ENCODE data around the gene UBE2U.
"Not testable (repeated sequence)": the region's sequence is repeated elsewhere in the genome, so short reads cannot be mapped to it uniquely, and the experiment has no call there.

UBE2U gene

DNA sequence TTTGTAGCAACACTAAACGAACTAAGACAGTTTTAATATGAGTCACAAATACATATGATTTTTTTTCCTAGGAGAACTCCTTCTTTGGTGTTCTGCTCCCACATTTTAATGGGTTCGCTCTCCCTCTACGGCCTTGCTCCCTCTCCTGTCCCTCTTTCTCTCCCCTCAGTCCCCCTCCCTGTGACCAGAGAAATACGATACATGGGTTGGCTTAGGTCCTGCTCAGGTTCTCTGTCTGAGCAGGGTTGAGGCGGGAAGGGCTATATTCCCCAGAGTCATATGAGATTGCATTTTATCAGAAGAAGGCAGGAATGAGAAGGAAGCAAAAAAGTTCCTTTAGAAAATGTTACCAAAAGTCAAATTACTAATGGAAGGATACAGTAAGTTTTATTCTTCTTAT lies 44.6 kb downstream of the UBE2U start:
- TF ChIP-seq, protein P1, sequence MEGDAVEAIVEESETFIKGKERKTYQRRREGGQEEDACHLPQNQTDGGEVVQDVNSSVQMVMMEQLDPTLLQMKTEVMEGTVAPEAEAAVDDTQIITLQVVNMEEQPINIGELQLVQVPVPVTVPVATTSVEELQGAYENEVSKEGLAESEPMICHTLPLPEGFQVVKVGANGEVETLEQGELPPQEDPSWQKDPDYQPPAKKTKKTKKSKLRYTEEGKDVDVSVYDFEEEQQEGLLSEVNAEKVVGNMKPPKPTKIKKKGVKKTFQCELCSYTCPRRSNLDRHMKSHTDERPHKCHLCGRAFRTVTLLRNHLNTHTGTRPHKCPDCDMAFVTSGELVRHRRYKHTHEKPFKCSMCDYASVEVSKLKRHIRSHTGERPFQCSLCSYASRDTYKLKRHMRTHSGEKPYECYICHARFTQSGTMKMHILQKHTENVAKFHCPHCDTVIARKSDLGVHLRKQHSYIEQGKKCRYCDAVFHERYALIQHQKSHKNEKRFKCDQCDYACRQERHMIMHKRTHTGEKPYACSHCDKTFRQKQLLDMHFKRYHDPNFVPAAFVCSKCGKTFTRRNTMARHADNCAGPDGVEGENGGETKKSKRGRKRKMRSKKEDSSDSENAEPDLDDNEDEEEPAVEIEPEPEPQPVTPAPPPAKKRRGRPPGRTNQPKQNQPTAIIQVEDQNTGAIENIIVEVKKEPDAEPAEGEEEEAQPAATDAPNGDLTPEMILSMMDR (conservative IDR thresholded peaks at IDR 0.05), result no peak

DNA sequence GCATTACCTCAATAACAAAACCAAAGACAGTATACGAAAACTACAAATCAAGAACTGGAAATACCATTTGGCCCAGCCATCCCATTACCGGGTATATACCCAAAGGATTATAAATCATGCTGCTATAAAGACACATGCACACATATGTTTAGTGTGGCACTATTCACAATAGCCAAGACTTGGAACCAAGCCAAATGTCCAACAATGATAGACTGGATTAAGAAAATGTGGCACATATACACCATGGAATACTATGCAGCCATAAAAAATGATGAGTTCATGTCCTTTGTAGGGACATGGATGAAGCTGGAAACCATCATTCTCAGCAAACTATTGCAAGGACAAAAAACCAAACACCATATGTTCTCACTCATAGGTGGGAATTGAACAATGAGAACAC lies 47.0 kb downstream of the UBE2U start:
- not testable (repeated sequence) for H3K27ac ChIP-seq

More for the DNA sequence above, 44.6 kb downstream of the UBE2U start:
- H3K27ac ChIP-seq, result no peak overlapping the region

DNA sequence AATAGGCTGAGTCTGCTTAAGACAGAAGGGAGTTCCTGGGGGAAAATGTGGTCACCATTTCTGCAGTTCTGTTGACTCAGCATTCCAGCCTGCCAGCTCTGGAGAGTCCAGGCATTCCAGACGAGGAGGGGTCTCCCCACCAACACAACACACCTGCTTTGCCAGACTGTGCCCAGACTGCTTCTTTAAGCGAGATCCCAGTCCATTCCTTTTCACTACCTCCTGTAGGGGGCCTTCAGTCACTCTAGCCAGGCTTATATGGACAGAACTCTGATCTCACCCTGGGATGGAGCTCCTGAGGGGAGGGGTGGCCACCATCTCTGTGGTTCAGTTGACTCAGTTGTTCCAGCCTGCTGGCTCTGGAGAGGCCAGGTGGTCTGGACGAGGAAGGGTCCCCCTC lies 48.5 kb downstream of the UBE2U start:
- TF ChIP-seq, protein P1 (conservative IDR thresholded peaks at IDR 0.05), result no peak
- H3K27ac ChIP-seq, result no peak overlapping the region

DNA sequence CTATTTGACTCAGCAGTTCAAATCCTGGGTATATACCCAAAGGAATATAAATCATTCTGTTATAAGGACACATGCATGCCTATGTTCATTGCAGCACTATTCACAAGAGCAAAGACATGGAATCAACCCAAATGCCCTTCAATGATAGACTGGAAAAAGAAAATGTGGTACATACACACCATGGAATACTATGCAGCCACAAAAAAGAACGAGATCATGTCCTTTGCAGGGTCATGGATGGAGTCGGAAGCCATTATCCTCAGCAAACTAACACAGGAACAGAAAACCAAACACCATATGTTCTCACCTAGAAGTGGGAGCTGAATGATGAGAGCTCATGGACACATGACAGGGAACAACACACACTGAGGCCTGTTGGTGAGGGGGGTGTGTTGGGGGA lies 53.8 kb downstream of the UBE2U start:
- not testable (repeated sequence) for H3K27ac ChIP-seq

DNA sequence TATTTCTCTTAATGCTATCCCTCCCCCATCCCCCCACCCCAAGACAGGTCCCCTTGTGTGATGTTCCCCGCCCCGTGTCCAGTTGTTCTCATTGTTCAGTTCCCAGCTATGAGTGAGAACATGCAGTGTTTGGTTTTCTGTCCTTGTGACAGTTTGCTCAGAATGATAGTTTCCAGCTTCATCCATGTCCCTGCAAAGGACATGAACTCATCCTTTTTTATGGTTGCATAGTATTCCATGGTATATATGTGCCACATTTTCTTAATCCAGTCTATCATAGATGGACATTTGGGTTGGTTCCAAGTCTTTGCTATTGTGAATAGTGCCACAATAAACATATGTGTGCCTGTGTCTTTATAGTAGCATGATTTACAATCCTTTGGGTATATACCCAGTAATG lies 55.0 kb downstream of the UBE2U start:
- not testable (repeated sequence) for H3K27ac ChIP-seq

DNA sequence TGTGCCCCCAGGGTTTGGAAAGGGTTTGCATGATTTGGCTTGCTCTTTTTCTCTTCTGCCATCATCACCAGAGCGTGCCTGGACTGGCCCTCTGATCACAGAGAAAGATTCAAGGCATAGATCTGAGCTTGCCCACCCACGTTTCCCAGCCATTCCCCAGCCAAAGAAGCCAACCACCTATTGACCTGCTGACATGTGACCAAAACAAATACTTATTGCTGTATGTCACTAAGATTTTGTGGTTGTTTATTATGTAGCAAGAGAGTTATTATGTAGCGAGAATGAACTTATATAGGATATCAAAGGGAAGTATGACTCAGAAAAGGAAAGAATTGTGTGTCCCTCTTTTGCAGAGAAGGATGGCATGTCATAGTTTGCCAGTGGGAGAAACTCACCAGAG lies 59.9 kb downstream of the UBE2U start:
- TF ChIP-seq, protein P1 (conservative IDR thresholded peaks at IDR 0.05), result no peak
- H3K27ac ChIP-seq, result no peak overlapping the region

DNA sequence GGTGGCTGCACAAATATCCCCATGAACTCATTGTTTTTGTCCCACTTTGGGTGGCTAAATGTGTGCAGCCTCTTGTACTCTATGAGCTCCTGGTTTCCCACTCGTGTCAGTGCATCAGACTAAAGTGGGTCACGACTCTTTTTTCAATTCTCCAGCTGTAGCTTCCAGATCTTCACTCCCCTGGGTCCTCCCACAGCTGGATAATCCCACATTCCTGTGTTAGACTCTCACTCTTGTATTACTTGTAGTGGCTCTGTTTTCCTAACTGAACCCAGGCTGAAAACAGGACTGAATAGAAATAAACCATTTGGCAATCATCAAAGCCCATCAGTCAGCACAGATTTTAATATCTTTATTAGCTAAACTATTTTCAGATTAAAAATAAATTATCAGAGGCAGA lies 60.4 kb downstream of the UBE2U start:
- no peak overlapping the region for H3K27ac ChIP-seq
- TF ChIP-seq, protein P1 (conservative IDR thresholded peaks at IDR 0.05), result no peak

DNA sequence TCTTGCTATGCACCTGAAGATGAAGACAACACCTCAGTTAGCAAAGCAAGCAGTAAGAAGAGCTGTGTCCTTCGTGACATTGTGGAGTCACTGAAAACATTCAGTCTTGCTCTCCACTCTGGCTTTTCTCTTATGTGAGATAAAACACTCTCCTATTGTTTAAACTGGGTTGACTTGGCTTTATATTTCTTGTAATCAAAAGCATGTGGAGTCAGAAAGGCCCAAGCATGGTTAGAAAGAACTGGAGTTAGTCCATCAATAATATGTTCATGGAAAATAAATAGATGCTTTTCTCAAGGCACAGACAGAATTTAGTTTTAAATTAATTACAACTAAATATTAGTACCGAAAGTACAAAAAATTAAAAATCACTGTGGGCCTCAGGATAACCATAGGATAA lies 61.7 kb downstream of the UBE2U start:
- H3K27ac ChIP-seq, result no peak overlapping the region
- TF ChIP-seq, protein P1 (conservative IDR thresholded peaks at IDR 0.05), result no peak

DNA sequence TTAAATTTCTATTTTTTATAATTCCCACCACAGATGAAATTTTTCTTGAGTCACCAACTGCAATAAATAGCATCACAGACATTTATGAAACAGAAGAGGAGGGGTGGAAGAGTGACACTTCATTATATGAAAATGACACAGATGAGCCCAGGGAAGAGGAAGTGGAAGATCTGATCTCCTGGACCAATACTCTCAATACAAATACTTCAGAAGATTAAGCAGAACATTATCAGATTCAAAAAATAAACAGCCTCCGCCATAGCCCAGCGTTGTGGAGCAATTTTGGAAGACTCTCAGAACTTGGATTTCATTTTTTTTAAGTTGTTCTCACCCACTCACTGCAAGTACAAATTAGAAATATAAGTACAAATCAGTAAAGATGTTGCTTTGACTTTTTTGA lies 63.6 kb downstream of the UBE2U start:
- no peak overlapping the region for H3K27ac ChIP-seq
- TF ChIP-seq, protein P1 (conservative IDR thresholded peaks at IDR 0.05), result no peak

Measured in VCaP (cell line).